ENCODE measurements around the gene LRP1B. TPM values are rescaled to one million over a fixed set of nuclear protein-coding genes. Genes with fewer than 3 reads are reported as not detected.

Gene LRP1B
- total and polyA plus RNA-seq, 8 donors = 0.03 to 1.6 (median 0.84) TPM

DNA sequence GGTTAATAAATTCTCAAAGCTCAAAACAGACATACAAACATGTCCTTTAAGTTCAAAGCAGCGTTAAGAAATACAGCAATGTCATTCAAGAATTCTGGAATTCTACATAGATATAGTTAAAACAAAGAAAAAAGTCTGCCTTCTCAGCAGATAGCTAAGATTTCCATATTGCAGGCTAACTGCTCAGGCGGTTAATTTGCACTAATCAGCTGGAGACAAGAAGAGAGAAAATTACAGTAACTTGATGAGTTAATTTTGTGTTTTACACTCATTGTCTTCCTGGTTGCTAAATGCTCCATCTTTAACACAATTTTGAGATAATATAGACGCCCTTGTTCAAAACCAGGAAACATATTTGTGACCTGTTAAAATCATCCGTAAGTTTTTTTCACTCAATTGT lies 1012.0 kb downstream of the LRP1B start:
- H3K36me3 ChIP-seq = no peaks in the 10 kb centered on the region
- no peaks in the 10 kb centered on the region for H3K9me3 ChIP-seq
- H3K27ac ChIP-seq = no peak overlapping the region
- no peak for DNase-seq
- no peak overlapping the region for H3K4me3 ChIP-seq
- TF ChIP-seq, protein P1, sequence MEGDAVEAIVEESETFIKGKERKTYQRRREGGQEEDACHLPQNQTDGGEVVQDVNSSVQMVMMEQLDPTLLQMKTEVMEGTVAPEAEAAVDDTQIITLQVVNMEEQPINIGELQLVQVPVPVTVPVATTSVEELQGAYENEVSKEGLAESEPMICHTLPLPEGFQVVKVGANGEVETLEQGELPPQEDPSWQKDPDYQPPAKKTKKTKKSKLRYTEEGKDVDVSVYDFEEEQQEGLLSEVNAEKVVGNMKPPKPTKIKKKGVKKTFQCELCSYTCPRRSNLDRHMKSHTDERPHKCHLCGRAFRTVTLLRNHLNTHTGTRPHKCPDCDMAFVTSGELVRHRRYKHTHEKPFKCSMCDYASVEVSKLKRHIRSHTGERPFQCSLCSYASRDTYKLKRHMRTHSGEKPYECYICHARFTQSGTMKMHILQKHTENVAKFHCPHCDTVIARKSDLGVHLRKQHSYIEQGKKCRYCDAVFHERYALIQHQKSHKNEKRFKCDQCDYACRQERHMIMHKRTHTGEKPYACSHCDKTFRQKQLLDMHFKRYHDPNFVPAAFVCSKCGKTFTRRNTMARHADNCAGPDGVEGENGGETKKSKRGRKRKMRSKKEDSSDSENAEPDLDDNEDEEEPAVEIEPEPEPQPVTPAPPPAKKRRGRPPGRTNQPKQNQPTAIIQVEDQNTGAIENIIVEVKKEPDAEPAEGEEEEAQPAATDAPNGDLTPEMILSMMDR (IDR thresholded peaks at IDR 0.05) = no peak
- intact Hi-C loops (cut with DNase I) = no loop called here
- no peaks in the 10 kb centered on the region for H3K27me3 ChIP-seq
- H3K4me1 ChIP-seq = no peaks in the 10 kb centered on the region
- ATAC-seq = no peak

DNA sequence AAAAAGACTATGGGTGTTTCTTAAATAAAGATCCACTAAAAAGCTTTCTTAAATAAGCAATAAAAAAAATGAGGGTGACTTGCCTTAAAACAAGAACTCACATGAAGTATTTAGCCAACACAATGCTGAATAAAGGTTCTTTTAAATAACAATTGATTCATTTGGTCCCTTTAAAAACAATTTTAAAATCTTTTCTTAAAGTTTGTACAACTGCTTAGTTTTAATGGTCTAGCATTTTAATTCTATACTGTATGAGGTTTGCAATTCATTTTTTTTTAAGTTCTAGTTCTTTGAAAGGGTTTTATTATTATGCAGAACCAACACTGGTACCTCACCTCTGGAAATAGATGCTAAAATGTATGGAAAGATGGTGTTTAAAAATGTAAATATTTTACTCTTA lies 1017.5 kb downstream of the LRP1B start:
- no peak for ATAC-seq

DNA sequence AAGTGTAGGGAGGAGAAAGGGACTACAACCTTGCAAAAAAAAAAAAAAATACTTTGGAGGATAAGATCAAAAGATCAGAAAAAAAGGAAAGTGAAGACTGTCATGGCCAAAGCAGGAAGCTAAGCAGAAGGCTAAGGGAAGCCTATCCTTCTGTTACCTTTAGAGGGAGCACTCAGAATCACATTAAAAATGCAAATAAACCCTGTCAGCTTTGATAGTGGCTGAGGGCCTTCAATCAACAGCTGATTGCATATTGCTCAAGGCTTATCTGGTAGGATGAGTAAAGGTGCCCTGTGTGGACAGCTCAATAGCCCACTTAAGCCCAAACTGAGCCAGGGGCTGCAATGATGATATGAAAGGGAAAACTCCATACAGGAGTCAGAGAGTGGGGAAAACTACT lies 1021.2 kb downstream of the LRP1B start:
- H3K4me1 ChIP-seq = no peaks in the 10 kb centered on the region
- TF ChIP-seq, protein P1 (IDR thresholded peaks at IDR 0.05) = no peak
- peaks cover 0 to 10% of the 10 kb centered on the region in 2 donors for H3K9me3 ChIP-seq
- intact Hi-C loops (cut with DNase I) = no loop called here
- no peak for DNase-seq
- H3K36me3 ChIP-seq = no peaks in the 10 kb centered on the region
- H3K27ac ChIP-seq = no peak overlapping the region
- H3K4me3 ChIP-seq = no peak overlapping the region
- no peak for ATAC-seq
- H3K27me3 ChIP-seq = no peaks in the 10 kb centered on the region

More for the DNA sequence above, 1017.5 kb downstream of the LRP1B start:
- intact Hi-C loops (cut with DNase I) = no loop called here
- no peaks in the 10 kb centered on the region for H3K36me3 ChIP-seq
- H3K4me3 ChIP-seq = no peak overlapping the region
- DNase-seq = no peak
- no peak overlapping the region for H3K27ac ChIP-seq
- peaks cover 0 to 10% of the 10 kb centered on the region in 2 donors for H3K9me3 ChIP-seq
- H3K27me3 ChIP-seq = no peaks in the 10 kb centered on the region
- TF ChIP-seq, protein P1 (IDR thresholded peaks at IDR 0.05) = no peak
- no peaks in the 10 kb centered on the region for H3K4me1 ChIP-seq

DNA sequence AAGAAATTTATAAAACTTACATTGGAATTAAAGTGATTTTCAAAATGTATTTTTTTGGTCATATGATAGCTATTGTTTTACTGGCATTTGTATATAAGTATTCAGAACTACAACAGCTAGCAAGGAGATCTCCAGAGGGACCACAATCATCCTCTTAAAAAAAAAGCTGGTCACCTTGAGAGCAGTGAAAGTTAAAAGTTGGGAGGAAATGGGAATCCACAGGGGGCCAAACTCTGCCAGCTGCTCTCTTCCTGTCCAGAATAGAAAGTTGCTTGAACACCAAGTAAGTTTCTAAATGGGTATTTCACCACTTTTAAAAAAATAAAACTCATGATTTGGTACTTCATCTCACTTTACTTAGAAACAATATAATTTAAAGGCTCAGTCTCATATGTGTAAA lies 1025.1 kb downstream of the LRP1B start:
- H3K27ac ChIP-seq = no peak overlapping the region
- H3K27me3 ChIP-seq = no peaks in the 10 kb centered on the region
- peaks cover 0 to under 1% of the 10 kb centered on the region in 2 donors for H3K9me3 ChIP-seq
- no peaks in the 10 kb centered on the region for H3K4me1 ChIP-seq
- H3K4me3 ChIP-seq = no peak overlapping the region
- ATAC-seq (no peak), DNase-seq (no peak)
- H3K36me3 ChIP-seq = no peaks in the 10 kb centered on the region
- TF ChIP-seq, protein P1 (IDR thresholded peaks at IDR 0.05) = no peak
- intact Hi-C loops (cut with DNase I) = no loop called here

DNA sequence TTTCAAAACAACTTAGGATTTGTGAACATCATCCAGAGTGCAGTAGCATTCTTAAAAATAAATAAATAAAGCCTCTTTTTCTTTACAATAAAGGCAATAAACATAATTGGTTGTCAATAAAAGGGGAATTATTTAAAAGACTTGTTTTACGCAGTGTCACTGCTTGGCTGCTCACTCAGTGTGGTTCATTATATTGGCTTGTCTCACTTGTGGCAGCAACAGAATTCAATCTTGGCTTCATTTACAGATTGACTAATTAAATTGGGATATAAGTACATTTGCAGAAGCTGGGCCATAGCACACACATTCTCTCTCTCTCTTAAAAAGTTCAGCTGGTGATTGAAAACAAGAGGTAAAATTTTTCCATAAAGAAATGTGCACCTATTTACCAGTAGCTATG lies 1027.6 kb downstream of the LRP1B start:
- TF ChIP-seq, protein P1 (IDR thresholded peaks at IDR 0.05) = no peak
- H3K27me3 ChIP-seq = no peaks in the 10 kb centered on the region
- H3K9me3 ChIP-seq = no peaks in the 10 kb centered on the region
- DNase-seq (no peak), ATAC-seq (no peak)
- H3K36me3 ChIP-seq = no peaks in the 10 kb centered on the region
- H3K4me1 ChIP-seq = no peaks in the 10 kb centered on the region
- H3K27ac ChIP-seq = no peak overlapping the region
- intact Hi-C loops (cut with DNase I) = no loop called here
- H3K4me3 ChIP-seq = no peak overlapping the region

Measured in left lung (tissue), 10 donors.